NCI-H2029 treated with DMSO at 0.1 percent for 48 hours (cell line): ENCODE measurements around the gene OXCT1.

Experiments
- DNase-seq: peaks from one replicate; lab custom pipeline; 2025; lab: John Stamatoyannopoulos, UW

The OXCT1 gene

DNA sequence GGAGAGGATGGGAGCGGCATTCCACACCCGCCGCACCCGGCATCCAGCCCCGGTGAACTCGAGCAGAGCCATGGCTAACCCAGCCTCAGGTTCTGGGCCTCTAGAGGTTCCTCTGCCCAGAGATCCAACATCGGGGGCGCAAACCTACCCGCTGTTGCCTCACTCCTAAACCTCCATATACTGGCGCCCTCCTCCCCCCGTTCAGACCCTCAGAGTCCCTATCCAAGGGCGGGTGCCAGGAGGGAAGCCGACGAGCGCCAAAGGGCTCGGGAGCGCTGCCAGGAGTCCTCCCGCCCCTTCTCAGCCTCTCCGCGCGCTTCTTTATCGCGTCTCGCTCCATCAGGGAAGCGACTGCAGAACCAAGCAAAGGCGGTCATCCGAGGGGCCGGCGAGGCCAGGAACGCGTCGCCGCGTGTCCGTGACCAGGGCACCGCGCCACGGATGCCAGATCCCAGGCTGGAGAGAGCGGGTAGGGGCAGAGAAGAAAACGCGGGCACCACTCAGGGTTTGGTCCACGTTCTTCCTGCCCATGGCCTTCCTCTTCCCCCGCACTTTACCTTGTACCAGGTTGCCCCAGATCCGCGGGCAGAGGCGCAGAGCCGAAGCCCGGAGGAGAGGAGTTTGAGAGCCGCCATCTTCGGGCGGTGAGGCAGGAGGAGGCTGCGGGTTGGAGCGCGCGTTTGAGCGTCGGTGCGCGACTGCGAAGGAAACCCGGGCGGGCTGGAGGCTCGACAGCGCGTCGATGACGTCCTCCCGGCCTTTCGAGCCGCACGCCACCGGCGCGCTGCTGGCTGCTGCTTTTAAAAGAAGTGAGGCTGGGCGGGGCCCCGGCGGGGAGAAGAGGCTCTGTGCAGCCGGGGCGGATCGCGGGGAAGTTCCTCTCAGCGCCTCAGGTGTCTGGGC lies at the start of gene OXCT1:
Gene OXCT1, minus strand, starts transcription at position 702 of the 903 bp plus-strand sequence. Its CDS starts 67 bp downstream, at position 635.
- peak; percentile 42 for DNase-seq

DNA sequence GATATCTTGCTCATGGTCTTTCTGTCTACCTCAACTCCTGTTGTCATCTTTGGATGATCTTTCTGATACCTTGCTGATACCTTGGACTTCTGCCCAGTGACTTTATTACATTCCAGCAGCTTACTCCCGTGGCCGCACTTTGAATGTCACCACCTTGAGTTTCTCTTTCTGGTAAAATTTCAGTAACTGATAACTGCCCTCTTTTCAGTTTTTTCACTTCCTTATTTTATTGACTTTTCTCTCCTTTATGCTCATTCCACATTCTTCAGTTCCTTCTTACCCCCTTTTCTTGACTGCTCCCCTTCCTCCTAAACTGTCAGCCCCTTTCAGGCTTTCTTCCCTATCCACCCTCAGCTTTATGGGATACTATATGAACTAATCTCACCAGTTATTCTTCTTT lies 47.9 kb upstream of the OXCT1 start:
- DNase-seq, result no peak

DNA sequence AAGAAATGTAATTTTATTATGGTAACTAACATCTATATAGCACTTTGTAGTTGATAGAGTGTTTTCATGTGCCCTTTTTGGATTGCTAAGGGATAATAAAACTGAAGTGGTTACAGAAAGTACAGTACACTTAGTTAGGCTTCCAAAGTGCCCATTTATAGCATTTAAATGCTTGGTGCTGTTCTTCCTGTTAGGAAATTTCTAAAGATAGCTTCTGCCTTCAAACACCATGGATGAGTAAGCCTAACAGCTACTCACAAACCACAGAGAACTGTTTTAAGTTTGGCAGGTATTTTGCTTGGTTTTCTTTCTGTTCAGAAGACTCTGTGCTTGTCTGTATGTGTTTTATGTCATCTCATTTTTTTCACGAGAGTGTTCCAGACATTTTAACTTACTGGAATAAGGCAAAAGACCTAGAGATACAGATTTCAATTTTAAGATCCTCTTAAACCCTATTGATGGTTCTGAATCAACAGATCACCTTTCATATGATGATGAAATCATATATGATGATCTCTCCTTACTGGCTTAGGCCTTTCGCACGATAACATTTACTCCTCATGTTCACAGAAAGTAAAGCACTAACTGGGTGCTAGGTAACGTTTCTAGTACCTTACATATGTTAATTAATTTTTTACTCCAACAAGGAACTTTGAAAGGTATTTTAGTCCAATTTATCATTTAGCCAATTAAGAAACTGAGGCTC lies 38.3 kb upstream of the OXCT1 start:
- no peak for DNase-seq

DNA sequence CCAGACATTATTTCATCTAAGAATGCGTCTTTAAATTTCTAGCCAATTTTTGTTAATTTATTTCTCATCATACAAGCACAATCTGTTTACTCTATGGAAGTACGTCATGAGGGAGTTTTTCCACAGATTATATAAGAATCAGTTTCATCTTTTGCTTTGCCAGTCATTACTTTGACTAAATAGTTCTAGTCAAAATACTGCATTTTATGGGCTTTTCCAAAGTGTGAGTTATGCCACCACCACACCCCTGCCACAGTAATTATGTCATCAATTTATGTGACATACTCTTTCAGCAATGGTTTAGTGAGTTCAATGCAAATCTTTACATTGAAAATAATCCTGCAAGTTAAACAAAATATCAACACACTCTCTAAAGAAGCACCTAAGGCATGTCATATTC lies 35.9 kb upstream of the OXCT1 start:
- DNase-seq, result no peak

DNA sequence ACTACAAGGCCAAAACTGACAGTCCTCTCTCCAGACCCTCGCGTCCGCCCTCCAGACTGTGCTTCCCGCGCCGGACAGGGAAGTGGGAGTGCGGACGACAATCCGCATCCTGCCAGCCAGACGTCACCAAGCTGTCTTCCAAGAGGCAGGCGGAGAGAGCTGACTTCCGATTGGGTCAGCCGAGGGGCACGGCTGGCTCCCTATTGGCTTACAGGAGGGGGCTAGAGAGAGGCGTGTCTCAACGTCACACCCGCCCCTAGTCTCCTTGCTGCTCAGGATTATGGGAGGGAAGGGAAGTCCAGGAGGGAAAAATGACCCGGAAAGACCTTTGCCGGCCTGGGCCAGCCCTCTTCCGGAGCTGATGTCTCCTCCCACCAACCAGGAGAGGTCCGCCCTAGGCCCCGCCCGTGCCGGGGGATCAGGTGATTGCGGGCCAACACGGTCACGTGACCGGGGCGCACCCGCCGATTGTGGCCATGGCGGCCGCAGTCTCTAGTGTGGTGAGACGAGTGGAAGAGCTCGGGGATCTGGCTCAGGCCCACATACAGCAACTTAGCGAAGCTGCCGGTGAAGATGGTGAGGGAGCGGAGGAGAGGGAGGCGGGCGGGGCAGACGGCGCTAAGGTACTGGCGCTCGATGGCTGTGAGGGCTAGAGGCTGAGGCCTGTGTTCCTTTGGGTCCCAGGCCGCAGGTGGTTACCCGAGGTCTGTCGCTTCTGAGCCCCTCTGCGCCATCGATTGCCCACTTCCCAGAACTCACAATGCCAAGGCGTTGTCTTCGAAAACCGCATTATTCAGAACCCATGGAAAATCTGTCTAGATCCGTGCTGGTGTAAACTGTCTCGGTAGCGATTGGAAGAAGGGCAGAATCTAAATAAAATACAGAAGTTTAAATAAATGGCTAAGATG lies 33.9 kb upstream of the OXCT1 start, which contains the start of gene RIMOC1:
Gene RIMOC1, plus strand, starts transcription at position 453 of the 908 bp plus-strand sequence. Its CDS starts 24 bp downstream, at position 477.
- DNase-seq, result peak; percentile 95

DNA sequence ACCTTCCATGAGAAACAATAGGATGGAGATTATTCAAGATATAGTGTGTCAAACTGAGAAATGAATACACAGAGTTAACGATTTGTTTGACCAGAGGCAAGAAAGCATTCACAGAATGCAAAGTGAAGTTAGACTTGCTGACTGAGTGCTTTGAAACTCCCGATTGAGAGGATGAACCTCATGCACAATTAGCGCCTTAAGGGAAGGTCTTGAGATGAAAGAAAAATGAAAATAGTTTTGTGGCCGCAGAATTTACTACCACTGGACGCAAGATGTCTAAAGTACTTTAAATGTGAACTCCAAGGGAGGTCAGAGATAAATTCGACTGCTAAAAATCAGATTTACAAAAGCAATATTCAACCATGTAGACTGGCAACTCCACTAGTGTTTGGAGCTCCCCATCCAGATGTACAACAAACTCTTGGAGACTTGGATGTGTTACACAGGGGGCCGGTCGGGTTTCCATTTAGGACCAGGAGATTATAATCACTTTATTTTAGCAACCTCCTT lies 33.2 kb upstream of the OXCT1 start:
- no peak for DNase-seq

DNA sequence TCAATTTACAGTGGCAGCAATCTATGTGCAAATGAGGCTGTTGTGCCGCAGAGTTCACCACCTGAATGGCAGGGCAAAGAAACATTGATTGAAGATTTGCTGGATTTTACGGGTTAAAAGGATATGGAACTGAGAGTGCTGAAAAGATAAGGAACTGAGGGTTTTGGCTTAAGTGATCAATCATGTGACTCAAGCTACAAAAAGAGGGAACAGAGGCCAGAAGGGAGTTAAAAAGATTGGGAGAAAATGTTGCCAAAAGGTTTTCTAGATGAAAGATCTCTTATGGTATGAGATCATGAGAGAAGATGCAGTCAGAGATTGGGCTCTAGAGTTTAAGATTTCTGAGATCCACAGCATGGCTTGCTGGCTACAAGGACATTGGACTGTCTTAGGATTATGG lies 26.0 kb upstream of the OXCT1 start:
- DNase-seq, result no peak

DNA sequence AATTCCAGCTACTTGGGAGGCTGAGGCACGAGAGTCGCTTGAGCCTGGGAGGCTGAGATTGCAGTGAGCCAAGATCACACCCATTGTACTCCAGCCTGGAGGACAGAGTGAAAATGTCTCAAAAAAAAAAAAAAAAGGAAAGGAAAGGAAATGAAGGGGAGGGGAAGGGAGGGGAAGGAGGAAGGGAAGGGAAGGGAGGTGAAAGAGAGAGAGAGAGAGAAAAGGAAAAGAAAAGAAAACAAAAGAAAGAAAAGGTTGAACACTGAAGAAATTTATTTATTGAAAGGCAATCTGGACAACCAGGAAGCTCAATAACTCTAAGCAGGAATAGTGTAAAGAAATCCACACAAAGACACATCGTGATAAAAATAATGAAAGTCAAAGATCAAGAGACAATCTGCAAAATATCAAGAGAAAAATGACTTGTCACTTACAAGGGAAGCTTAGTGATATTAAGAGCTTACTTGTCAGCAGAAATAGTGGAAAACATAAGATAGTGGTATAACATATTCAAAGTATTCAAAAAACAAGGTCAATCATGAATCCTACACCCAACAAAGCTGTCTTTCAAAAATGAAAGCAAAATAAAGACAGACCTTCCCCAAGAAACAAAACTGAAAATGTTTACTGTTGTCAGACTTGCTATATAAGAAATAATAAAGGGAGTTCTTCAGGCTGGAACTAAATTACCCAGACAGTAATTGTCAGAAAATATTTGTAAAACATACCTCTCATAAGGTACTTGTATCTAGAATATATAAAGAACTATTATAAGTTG lies 23.0 kb upstream of the OXCT1 start:
- DNase-seq, result no peak

DNA sequence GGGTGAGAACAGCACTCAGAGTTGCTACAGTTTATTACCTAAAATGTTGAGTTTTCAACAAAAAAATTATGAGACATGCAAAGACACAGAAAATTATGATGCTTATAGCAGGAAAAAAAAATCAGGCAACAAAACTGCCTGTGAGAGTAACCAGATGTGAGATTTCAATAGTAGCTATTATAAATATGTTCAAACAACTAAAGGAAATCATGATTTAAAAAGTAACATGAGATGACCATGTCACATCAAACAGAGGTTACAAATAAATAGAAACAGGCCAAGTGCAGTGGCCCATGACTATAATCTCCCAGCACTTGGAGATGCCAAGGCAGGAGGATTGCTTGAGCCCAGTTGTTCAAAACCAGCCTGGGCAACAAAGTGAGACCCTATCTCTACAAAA lies 21.8 kb upstream of the OXCT1 start:
- no peak for DNase-seq

DNA sequence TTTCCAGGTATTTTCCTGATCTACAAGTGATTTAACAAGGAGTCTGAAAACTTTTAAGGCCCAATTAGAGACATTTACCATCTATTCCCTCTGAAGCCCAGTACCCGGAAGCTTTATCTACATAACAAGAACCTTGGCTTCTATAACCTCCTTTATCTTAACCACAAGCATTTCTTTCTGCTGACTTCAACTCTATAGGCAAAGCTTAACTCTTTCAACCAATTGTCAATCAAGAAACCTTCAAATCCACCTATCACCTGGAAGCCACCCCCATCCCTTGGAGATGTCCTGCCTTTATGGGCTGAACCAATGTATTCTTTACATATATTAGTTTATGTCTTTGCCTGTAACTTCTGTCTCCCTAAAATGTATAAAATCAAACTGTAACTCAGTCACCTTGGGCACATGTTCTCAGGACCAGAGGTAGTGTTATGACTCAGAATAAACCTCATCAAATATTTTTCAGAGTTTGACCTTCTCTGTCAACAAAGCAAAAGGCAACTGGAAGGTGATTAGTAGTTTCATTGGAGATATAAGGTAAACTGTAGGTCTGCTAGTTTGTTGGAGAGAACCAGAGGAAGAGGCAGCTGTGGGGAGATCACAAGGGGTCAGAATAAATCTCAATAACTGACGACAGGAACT lies 21.0 kb upstream of the OXCT1 start:
- DNase-seq, result no peak

DNA sequence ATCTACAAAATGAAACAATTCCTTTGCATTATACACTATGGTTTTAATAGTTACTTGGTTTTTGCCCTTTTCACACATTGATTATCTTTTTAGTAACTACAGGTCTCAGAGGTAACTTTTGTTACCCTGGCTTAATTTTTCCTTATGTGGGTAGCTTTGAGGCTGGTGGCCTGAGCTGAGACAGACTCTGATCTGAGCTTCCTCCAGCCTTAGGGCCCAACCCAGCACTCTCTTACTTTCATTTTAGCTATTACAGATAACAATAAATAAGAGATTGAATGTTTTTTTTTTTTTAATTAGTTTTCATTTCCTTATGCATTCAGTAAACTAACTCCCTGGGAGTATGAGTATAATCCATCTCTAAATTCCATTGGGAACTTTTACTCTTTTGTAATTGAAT lies 15.1 kb upstream of the OXCT1 start:
- DNase-seq, result no peak

DNA sequence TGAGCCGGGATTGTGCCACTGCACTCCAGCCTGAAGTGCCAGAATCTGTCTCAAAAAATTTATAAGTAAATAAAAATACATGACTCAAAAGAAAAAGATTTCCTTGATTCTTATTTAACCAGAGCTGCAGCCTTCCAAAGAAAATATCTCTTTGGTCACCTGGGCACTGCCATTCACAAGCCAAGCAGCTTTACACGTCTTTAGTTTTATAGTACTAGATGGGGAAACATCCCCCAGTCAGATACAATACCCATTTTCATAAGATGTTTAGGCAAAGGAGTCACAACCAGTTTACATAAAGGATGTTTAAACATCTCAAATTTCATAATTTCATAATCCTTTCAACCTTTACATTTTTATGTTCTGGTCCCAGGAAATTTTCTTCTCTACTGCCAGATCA lies 13.7 kb upstream of the OXCT1 start:
- no peak for DNase-seq

DNA sequence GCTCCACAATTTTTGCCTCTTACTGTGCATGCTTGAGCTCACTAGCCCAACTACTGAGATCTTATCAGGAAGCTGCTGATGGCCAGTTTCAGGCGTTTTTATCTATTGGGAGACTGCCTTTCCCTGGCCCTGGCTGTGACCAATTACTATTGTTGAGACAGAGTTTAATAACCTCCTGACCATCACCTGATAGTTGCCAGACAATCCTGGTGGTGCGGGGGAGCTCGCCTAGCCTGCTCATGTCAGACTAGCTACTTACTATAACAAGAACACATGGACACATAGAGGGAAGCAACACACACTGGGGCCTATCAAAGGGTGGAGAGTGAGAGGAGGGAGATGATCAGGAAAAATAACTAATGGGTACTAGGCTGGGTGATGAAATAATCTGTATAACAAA lies 13.0 kb upstream of the OXCT1 start:
- DNase-seq, result no peak

DNA sequence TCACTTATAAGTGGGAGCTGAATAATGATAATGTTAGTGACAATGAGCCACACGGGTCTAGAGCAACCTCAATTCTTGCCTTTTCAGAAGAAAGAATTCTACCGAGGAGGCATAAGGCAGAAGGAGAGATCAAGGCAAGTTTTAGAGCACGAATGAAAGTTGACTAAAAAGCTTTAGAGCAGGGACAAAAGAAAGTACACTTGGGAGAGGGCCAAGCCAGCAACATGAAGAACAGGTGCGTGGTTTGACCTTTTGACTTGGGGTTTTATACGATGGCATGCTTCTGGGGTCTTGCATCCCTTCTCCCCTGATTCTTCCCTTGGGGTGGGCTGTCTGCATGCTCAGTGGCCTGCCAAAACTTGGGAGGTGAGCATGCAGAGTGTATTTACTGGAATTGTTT lies 12.5 kb upstream of the OXCT1 start:
- DNase-seq, result no peak

DNA sequence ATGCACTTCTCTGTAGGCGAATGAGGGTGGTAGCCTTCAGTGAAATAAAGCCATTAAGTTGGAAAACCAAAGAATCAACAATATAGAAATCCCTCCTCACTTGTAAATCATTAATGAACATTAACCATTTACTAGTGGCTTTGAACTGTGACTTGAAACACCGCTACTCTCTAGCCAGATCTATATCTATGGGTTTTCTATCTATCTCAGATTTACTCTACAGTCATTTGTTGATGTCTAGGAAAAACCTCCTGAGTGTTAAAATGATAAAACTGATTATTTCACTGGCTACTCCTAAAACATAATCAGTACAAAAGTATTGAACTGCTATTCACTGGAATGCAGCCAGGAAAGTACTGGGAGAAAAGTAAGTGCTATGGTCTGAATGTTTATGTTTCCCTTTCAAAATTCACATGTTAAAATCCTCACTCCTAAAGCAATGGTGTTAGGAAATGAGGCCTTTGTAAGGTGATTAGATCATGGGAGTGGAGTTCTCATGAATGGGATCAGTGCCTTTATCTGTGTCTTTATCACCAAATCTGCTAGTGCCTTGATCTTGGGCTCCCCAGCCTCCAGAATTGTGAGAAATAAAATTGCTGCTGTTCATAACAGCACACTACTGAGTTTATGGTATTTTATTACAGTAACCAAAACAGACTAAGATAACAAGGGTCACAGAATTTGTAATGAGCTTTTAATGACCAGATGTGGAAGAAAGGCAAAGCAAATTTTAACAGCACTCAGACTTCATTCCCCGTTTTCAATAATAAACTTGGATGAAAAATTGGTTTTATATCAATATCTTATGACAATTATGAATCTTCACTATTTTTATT lies 8.6 kb upstream of the OXCT1 start:
- no peak for DNase-seq

DNA sequence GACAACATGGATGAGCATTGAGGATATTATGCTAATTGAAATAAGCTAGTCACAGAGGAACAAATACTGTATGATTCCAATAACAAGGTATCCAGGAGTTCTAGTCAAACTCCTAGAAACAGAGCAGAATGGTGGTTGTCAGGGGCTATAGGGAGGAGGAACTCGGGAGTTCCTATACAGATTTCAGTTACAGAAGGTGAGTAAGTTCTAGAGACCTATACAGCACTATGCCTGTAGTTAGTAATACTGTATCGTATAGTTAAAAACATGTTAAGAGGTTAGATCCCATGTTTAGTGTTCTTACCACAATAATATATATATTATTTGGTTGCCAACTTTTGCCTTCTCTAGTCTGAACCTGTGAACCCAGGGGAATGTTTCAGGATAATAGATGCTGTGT lies 7.9 kb upstream of the OXCT1 start:
- no peak for DNase-seq

DNA sequence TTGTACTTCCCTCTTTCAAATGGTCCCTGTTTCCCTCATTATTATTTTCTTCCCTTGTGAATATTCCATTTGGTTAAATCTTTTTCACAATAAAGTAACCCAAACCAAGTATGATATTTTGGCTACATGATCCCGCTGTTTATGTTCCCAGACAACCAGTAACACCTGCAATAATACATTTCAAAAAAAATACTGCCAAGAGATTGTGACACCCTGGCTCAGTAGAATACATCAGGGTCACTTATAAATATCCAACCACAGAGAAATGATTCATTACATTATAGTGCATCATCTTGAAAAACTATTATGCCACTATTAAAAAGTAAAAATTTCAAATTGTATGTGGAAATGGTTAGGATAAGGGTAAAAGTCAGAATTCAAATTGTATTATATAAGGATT lies 7.2 kb upstream of the OXCT1 start:
- DNase-seq, result no peak

DNA sequence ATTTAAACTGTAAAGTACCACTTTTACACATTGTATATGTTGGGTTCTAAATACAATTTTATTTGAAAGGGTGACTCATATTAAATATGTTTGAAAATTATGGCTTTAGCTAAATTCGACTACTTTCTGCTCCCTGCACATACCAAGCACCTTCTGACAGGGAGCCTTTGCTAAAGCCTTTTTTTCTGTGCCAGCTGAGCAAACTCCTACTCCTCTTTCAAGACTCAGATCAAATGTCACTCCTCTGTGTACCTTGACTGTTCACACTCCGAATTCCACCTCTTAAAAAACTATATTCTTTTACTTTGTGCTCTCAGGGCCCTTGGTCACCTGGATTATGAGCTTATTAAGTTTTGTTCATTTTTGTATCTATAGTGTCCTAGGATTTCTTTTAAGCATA lies 6.5 kb upstream of the OXCT1 start:
- DNase-seq, result no peak

DNA sequence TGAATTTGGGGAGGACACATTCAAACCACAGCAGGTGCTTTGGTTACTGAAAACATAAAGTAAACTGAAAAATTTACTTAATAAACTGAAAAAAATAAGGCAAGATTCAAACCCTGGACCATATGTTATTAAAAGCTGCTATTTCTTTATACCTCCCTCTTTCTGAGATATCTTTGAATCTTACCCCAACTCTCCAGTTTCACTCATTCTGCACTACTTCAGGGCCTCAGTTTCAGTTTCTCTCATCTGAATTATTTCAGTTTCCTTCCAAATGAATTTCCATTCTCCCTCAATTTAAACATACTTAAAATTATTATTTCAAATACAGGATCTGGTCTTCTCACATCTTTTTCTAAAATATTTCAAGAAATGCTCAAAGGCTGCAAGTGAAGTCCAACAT lies 4.9 kb upstream of the OXCT1 start:
- DNase-seq, result no peak
